Transverse colon (tissue), 4 donors: ENCODE measurements around the gene TXN. TPM values are rescaled to one million over a fixed set of nuclear protein-coding genes. Genes with fewer than 3 reads are reported as not detected.
"Not testable (repeated sequence)": the region's sequence is repeated elsewhere in the genome, so short reads cannot be mapped to it uniquely, and the experiment has no call there.

Experiments used
- DNase-seq: peaks from one replicate; pipeline ENCODE4 v3.0.0-alpha.2; 2019
- H3K27ac ChIP-seq, 4 donors: fragments of 200-600 bp; sonication (generic); 2 replicates each; pipeline ENCODE4 v1.5.1; 2016 to 2018; ENCODE audit warnings: inconsistent platforms in 4 of 4
- H3K27me3 ChIP-seq: fragments of 200-600 bp; sonication (generic); 2 replicates; pipeline ENCODE4 v1.5.1; 2017; ENCODE audit warnings: inconsistent platforms
- H3K36me3 ChIP-seq, 4 donors: fragments of 200-600 bp; sonication (generic); 2 replicates each; pipeline ENCODE4 v1.5.1; 2017 to 2019; ENCODE audit warnings: inconsistent platforms in 4 of 4
- H3K4me1 ChIP-seq, 4 donors: fragments of 200-600 bp; sonication (generic); 2 replicates each; pipeline ENCODE4 v1.5.1; 2017 to 2020; ENCODE audit warnings: inconsistent platforms in 4 of 4
- H3K4me3 ChIP-seq, 4 donors: fragments of 200-600 bp; sonication (generic); 1 replicate in 1 of 4; 2 replicates in 3 of 4; pipeline versions ENCODE4 v1.5.1 to v1.6.1; 2017 to 2019; ENCODE audit warnings: inconsistent platforms in 4 of 4
- H3K9me3 ChIP-seq, 2 donors: fragments of 200-600 bp; sonication (generic); 2 replicates each; pipeline ENCODE4 v1.5.1; 2017 to 2019; ENCODE audit warnings: inconsistent platforms in 2 of 2
- CTCF ChIP-seq, 5 experiments: fragments of 200-600 bp in 3 of 5; fragments of 450-650 bp in 2 of 5; sonication (generic) in 3 of 5; IDR thresholded peaks; 1 replicate in 2 of 5; 2 replicates in 3 of 5; pipeline ENCODE4 v1.5.1; 2016 to 2017; ENCODE audit warnings: antibody characterized with exemption in 5 of 5, inconsistent platforms in 3 of 5, mild to moderate bottlenecking in 2 of 5, moderate library complexity in 1 of 5
- EP300 ChIP-seq: sonication (generic); formaldehyde crosslinking; IDR thresholded peaks from one replicate; pipeline ENCODE4 v1.6.1; 2017; ENCODE audit warnings: antibody characterized with exemption, low read depth
- POLR2A ChIP-seq: fragments of 450-650 bp; IDR thresholded peaks from one replicate; pipeline ENCODE4 v1.6.1; 2016; ENCODE audit warnings: antibody characterized with exemption, mild to moderate bottlenecking, moderate library complexity
- POLR2AphosphoS5 ChIP-seq, 3 donors: sonication (generic); formaldehyde crosslinking; IDR thresholded peaks; one replicate each; pipeline ENCODE4 v1.6.1; 2016; ENCODE audit warnings: antibody characterized with exemption in 3 of 3
- WGBS, 2 donors: methylation state at CpG; one replicate each; pipeline ENCODE4 v1.1.5; 2018; ENCODE audit warnings: low coverage in 1 of 2; 5-methylcytosine and 5-hydroxymethylcytosine counted together
- in situ Hi-C, 4 donors: fragments of 200-750 bp; cut with MboI; loops; one replicate each; pipeline versions ENCODE4 v1.15.0 to v1.15.1; 2017; ENCODE audit warnings: low sequenced_read_pairs in 3 of 4, low pct_ligation_motif_present in 1 of 4, low pct_unique_long_range_greater_than_20kb in 1 of 4
- intact Hi-C: fragments of 100-400 bp; cut with DNase I; formaldehyde crosslinking; loops from one replicate; pipeline ENCODE4 v1.15.1; 2023; ENCODE audit warnings: low total_unique reads
- total RNA-seq, 4 donors: library from RNA; depleted of rRNA; stranded (reverse); fragments of >200 nt; gene quantifications; one replicate each; pipeline ENCODE4 v1.1.0, GENCODE V29; 2016

TXN gene
- total RNA-seq, 4 donors from 2014 or later, result 52.4 to 275 (median 182) TPM

GRCh38 chr9:110252509-110253139 lies 3.7 kb downstream of the TXN start:
- WGBS, 2 donors, result 36 to 40% methylated on average over 7 to 10 of the region's 10 CpGs

GRCh38 chr9:110251770-110252169 lies 4.5 kb downstream of the TXN start:
- H3K27ac ChIP-seq, H3K27me3 ChIP-seq, in situ Hi-C loops, intact Hi-C loops, H3K4me3 ChIP-seq, H3K9me3 ChIP-seq, DNase-seq: not testable (repeated sequence)
- WGBS, 2 donors, result 87 to 89% methylated on average over 4 to 5 of the region's 5 CpGs
- H3K4me1 ChIP-seq, result peaks cover 13 to 37% (median 18%) of the 10 kb centered on the region in 4 donors
- H3K36me3 ChIP-seq, result peaks cover 0 to 16% (median 8%) of the 10 kb centered on the region in 4 donors

More at GRCh38 chr9:110252509-110253139, 3.7 kb downstream of the TXN start:
- Histone ChIP-seq H3K27ac (peak overlapping the region; percentile 17 to 98 (median 24)), H3K36me3 (peaks cover 0 to 15% (median 4%) of the 10 kb centered on the region in 4 donors), H3K9me3 (no peaks in the 10 kb centered on the region), H3K4me1 (peaks cover 13 to 42% (median 22%) of the 10 kb centered on the region in 4 donors), H3K27me3 (no peaks in the 10 kb centered on the region), H3K4me3 (no peak overlapping the region)
- in situ Hi-C loops (no loop called here), intact Hi-C loops (no loop called here)
- peak; percentile 34 for DNase-seq
- TF ChIP-seq CTCF (IDR thresholded peaks at IDR 0.05) (no peak), EP300 (no peak), POLR2A (no peak), POLR2AphosphoS5 (IDR thresholded peaks at IDR 0.05) (no peak)

GRCh38 chr9:110251212-110251611 lies 5.1 kb downstream of the TXN start:
- DNase-seq, result no peak
- TF ChIP-seq POLR2AphosphoS5 (IDR thresholded peaks at IDR 0.05) (no peak), POLR2A (no peak), EP300 (no peak), CTCF (IDR thresholded peaks at IDR 0.05) (no peak)
- Histone ChIP-seq H3K9me3 (no peaks in the 10 kb centered on the region), H3K36me3 (peaks cover 0 to 19% (median 10%) of the 10 kb centered on the region in 4 donors), H3K4me1 (peaks cover 13 to 37% (median 18%) of the 10 kb centered on the region in 4 donors), H3K27me3 (no peaks in the 10 kb centered on the region), H3K27ac (no peak overlapping the region), H3K4me3 (no peak overlapping the region)
- intact Hi-C loops (no loop called here), in situ Hi-C loops (no loop called here)
- 46 to 59% methylated on average over 4 of the region's 4 CpGs for WGBS, 2 donors

- in situ Hi-C loops, result no loop called here
Observed at GRCh38 chr9:110249603-110250002, 6.7 kb downstream of the TXN start.

More at GRCh38 chr9:110249603-110250002, 6.7 kb downstream of the TXN start:
- H3K27ac ChIP-seq, result no peak overlapping the region
- no peaks in the 10 kb centered on the region for H3K27me3 ChIP-seq
- intact Hi-C loops, result no loop called here
- DNase-seq, result no peak
- WGBS, 2 donors, result 93 to 100% methylated on average over 2 to 4 of the region's 4 CpGs
- H3K36me3 ChIP-seq, result peaks cover 0 to 25% (median 11%) of the 10 kb centered on the region in 4 donors
- TF ChIP-seq POLR2A (no peak), POLR2AphosphoS5 (IDR thresholded peaks at IDR 0.05) (peak in 1 of 3 donors; percentile 7), CTCF (IDR thresholded peaks at IDR 0.05) (no peak)
- no peak overlapping the region for H3K4me3 ChIP-seq
- no peaks in the 10 kb centered on the region for H3K9me3 ChIP-seq
- peaks cover 12 to 33% (median 14%) of the 10 kb centered on the region in 4 donors for H3K4me1 ChIP-seq
